DMS53 treated with DMSO at 0.1 percent for 48 hours (cell line): ENCODE measurements around the gene ADAMTS9.
"Not testable (repeated sequence)": the region's sequence is repeated elsewhere in the genome, so short reads cannot be mapped to it uniquely, and the experiment has no call there.

Experiments used
- DNase-seq: peaks from one replicate; lab custom pipeline; 2025; ENCODE audit not compliant: unreplicated experiment; lab: John Stamatoyannopoulos, UW

Gene ADAMTS9

GRCh38 chr3:64548200-64548889 lies 139.5 kb downstream of the ADAMTS9 start:
- DNase-seq = no peak

- DNase-seq = no peak
Measured at GRCh38 chr3:64546856-64547255, 140.9 kb downstream of the ADAMTS9 start.

- DNase-seq = not testable (repeated sequence)
Measured at GRCh38 chr3:64545239-64545638, 142.6 kb downstream of the ADAMTS9 start.

GRCh38 chr3:64541803-64542202 lies 146.0 kb downstream of the ADAMTS9 start:
- DNase-seq = no peak

- DNase-seq = no peak
Measured at GRCh38 chr3:64539451-64540196, 148.2 kb downstream of the ADAMTS9 start.

- DNase-seq = no peak
Measured at GRCh38 chr3:64536166-64536565, 151.6 kb downstream of the ADAMTS9 start.

- peak; percentile 44 for DNase-seq
Measured at GRCh38 chr3:64533617-64534317, 154.0 kb downstream of the ADAMTS9 start.

- DNase-seq = no peak
Measured at GRCh38 chr3:64530434-64531049, 157.3 kb downstream of the ADAMTS9 start.

- DNase-seq = no peak
Measured at GRCh38 chr3:64523324-64523723, 164.5 kb downstream of the ADAMTS9 start.

GRCh38 chr3:64520334-64520733 lies 167.5 kb downstream of the ADAMTS9 start:
- DNase-seq = no peak

- DNase-seq = no peak
Measured at GRCh38 chr3:64518950-64519349, 168.8 kb downstream of the ADAMTS9 start.

- DNase-seq = no peak
Measured at GRCh38 chr3:64518496-64518895, 169.3 kb downstream of the ADAMTS9 start.

GRCh38 chr3:64514889-64515288 lies 172.9 kb downstream of the ADAMTS9 start:
- no peak for DNase-seq

- DNase-seq = no peak
Measured at GRCh38 chr3:64509206-64509605, 178.6 kb downstream of the ADAMTS9 start.

GRCh38 chr3:64508140-64508539 lies 179.7 kb downstream of the ADAMTS9 start:
- DNase-seq = peak; percentile 43

- no peak for DNase-seq
Measured at GRCh38 chr3:64506255-64506654, 181.5 kb downstream of the ADAMTS9 start.

- DNase-seq = no peak
Measured at GRCh38 chr3:64505419-64505818, 182.4 kb downstream of the ADAMTS9 start.

- no peak for DNase-seq
Measured at GRCh38 chr3:64502284-64502683, 185.5 kb downstream of the ADAMTS9 start.

GRCh38 chr3:64501298-64501906 lies 186.4 kb downstream of the ADAMTS9 start:
- peak; percentile 80 for DNase-seq

GRCh38 chr3:64496786-64497490 lies 190.9 kb downstream of the ADAMTS9 start:
- no peak for DNase-seq
